ENCODE results near the gene NUP50. TPM values are rescaled to one million over a fixed set of nuclear protein-coding genes. Genes with fewer than 3 reads are reported as not detected.

NUP50 gene
- total and polyA plus RNA-seq, 7 donors: 10.8 to 28.5 (median 26.2) TPM

- H3K4me3 ChIP-seq: no peak overlapping the region
- intact Hi-C loops (cut with DNase I): no loop called here
- WGBS, 2 donors: 96 to 97% methylated on average over 16 of the region's 16 CpGs
- H3K36me3 ChIP-seq: peaks cover 0 to 85% (median 59%) of the 10 kb centered on the region in 4 donors
- H3K9me3 ChIP-seq: no peaks in the 10 kb centered on the region
- H3K27ac ChIP-seq: no peak overlapping the region
- DNase-seq: no peak
- H3K27me3 ChIP-seq: no peaks in the 10 kb centered on the region
- TF ChIP-seq POLR2A (IDR thresholded peaks at IDR 0.05) (no peak), POLR2AphosphoS5 (IDR thresholded peaks at IDR 0.05) (no peak), CTCF (IDR thresholded peaks at IDR 0.05) (no peak), EP300 (IDR thresholded peaks at IDR 0.05) (no peak)
- peaks cover 0 to 26% (median 17%) of the 10 kb centered on the region in 4 donors for H3K4me1 ChIP-seq
These were observed 36.0 kb downstream of the NUP50 start for GRCh38 chr22:45199723-45200122.

GRCh38 chr22:45200230-45200629 lies 36.5 kb downstream of the NUP50 start:
- DNase-seq: peak; percentile 37
- intact Hi-C loops (cut with DNase I): no loop called here
- H3K36me3 ChIP-seq: peaks cover 0 to 85% (median 62%) of the 10 kb centered on the region in 4 donors

GRCh38 chr22:45200860-45201511 lies 37.3 kb downstream of the NUP50 start:
- TF ChIP-seq POLR2AphosphoS5 (IDR thresholded peaks at IDR 0.05) (no peak), CTCF (IDR thresholded peaks at IDR 0.05) (no peak), POLR2A (IDR thresholded peaks at IDR 0.05) (no peak), EP300 (IDR thresholded peaks at IDR 0.05) (no peak)
- H3K27me3 ChIP-seq: no peaks in the 10 kb centered on the region
- peaks cover 0 to 86% (median 64%) of the 10 kb centered on the region in 4 donors for H3K36me3 ChIP-seq
- no peak overlapping the region for H3K4me3 ChIP-seq
- H3K27ac ChIP-seq: peak overlapping the region in 3 of 4 donors; percentile 52 to 68 (median 67)
- DNase-seq: peak; percentile 53
- intact Hi-C loops (cut with DNase I): no loop called here
- peaks cover 0 to 26% (median 17%) of the 10 kb centered on the region in 4 donors for H3K4me1 ChIP-seq
- H3K9me3 ChIP-seq: no peaks in the 10 kb centered on the region
- 88 to 89% methylated on average over 18 of the region's 18 CpGs for WGBS, 2 donors

More at GRCh38 chr22:45200230-45200629, 36.5 kb downstream of the NUP50 start:
- Histone ChIP-seq H3K27ac (no peak overlapping the region), H3K9me3 (no peaks in the 10 kb centered on the region), H3K4me1 (peaks cover 0 to 26% (median 17%) of the 10 kb centered on the region in 4 donors), H3K27me3 (no peaks in the 10 kb centered on the region), H3K4me3 (no peak overlapping the region)
- TF ChIP-seq CTCF (IDR thresholded peaks at IDR 0.05) (no peak), POLR2A (IDR thresholded peaks at IDR 0.05) (no peak), EP300 (IDR thresholded peaks at IDR 0.05) (no peak), POLR2AphosphoS5 (IDR thresholded peaks at IDR 0.05) (no peak)
- WGBS, 2 donors: 95 to 96% methylated on average over 9 of the region's 9 CpGs

GRCh38 chr22:45201678-45202332 lies 38.1 kb downstream of the NUP50 start:
- H3K27ac ChIP-seq: peak overlapping the region in 3 of 4 donors; percentile 52 to 68 (median 67)
- H3K4me1 ChIP-seq: peaks cover 0 to 26% (median 17%) of the 10 kb centered on the region in 4 donors
- peak; percentile 58 for DNase-seq
- H3K27me3 ChIP-seq: no peaks in the 10 kb centered on the region
- H3K4me3 ChIP-seq: no peak overlapping the region
- H3K36me3 ChIP-seq: peaks cover 0 to 80% (median 57%) of the 10 kb centered on the region in 4 donors
- intact Hi-C loops (cut with DNase I): no loop called here
- 20 to 61% methylated on average over 9 of the region's 9 CpGs for WGBS, 2 donors
- TF ChIP-seq POLR2A (IDR thresholded peaks at IDR 0.05) (no peak), EP300 (IDR thresholded peaks at IDR 0.05) (no peak), POLR2AphosphoS5 (IDR thresholded peaks at IDR 0.05) (no peak), CTCF (IDR thresholded peaks at IDR 0.05) (no peak)
- no peaks in the 10 kb centered on the region for H3K9me3 ChIP-seq

All from sigmoid colon (tissue), 7 donors.